ENCODE results near the gene PARL. TPM values are rescaled to one million over a fixed set of nuclear protein-coding genes. Genes with fewer than 3 reads are reported as not detected.
A peak's percentile ranks its signal among the peaks of the same experiment; 100 is the strongest.
"Not testable (repeated sequence)": the region's sequence is repeated elsewhere in the genome, so short reads cannot be mapped to it uniquely, and the experiment has no call there.

PARL gene
- total RNA-seq, 1 experiment from 2014 or later = 48.1 TPM

- no peak for DNase-seq (ENCODE audit: extremely low read depth, low read depth)
Measured at GRCh38 chr3:183906234-183906921, 21.7 kb upstream of the PARL start.

- no peak for DNase-seq (ENCODE audit: extremely low read depth, low read depth)
Measured at GRCh38 chr3:183904833-183905780, 20.4 kb upstream of the PARL start.

GRCh38 chr3:183898028-183898431 is 13.3 kb upstream of the PARL start:
- DNase-seq (ENCODE audit: extremely low read depth, low read depth) = no peak

GRCh38 chr3:183897606-183898005 is 12.9 kb upstream of the PARL start:
- no peak for DNase-seq (ENCODE audit: extremely low read depth, low read depth)

- no peak for DNase-seq (ENCODE audit: extremely low read depth, low read depth)
Measured at GRCh38 chr3:183896610-183897009, 11.9 kb upstream of the PARL start.

GRCh38 chr3:183896184-183896583 is 11.5 kb upstream of the PARL start:
- no peak for DNase-seq (ENCODE audit: extremely low read depth, low read depth)

GRCh38 chr3:183895774-183896173 is 11.1 kb upstream of the PARL start:
- no peak for DNase-seq (ENCODE audit: extremely low read depth, low read depth)

- DNase-seq (ENCODE audit: extremely low read depth, low read depth) = peak; percentile 45
Measured at GRCh38 chr3:183895296-183895695, 10.6 kb upstream of the PARL start.

GRCh38 chr3:183892610-183893214 is 8.0 kb upstream of the PARL start:
- no peak for DNase-seq (ENCODE audit: extremely low read depth, low read depth)

- DNase-seq (ENCODE audit: extremely low read depth, low read depth) = no peak
Measured at GRCh38 chr3:183885766-183886165, 1.1 kb upstream of the PARL start.

GRCh38 chr3:183884097-183884426 is 618 bp downstream of the PARL start:
- no peak for DNase-seq (ENCODE audit: extremely low read depth, low read depth)

- no peak for DNase-seq (ENCODE audit: extremely low read depth, low read depth)
Measured at GRCh38 chr3:183883291-183884096, 1.2 kb downstream of the PARL start.

- DNase-seq (ENCODE audit: extremely low read depth, low read depth) = no peak
Measured at GRCh38 chr3:183880121-183880520, 4.6 kb downstream of the PARL start.

GRCh38 chr3:183879243-183879642 is 5.4 kb downstream of the PARL start:
- DNase-seq (ENCODE audit: extremely low read depth, low read depth) = no peak

- no peak for DNase-seq (ENCODE audit: extremely low read depth, low read depth)
Measured at GRCh38 chr3:183878071-183878470, 6.6 kb downstream of the PARL start.

GRCh38 chr3:183877227-183877626 is 7.5 kb downstream of the PARL start:
- DNase-seq (ENCODE audit: extremely low read depth, low read depth) = not testable (repeated sequence)

- no peak for DNase-seq (ENCODE audit: extremely low read depth, low read depth)
Measured at GRCh38 chr3:183875411-183875810, 9.3 kb downstream of the PARL start.

- DNase-seq (ENCODE audit: extremely low read depth, low read depth) = no peak
Measured at GRCh38 chr3:183873914-183874313, 10.8 kb downstream of the PARL start.

- DNase-seq (ENCODE audit: extremely low read depth, low read depth) = no peak
Measured at GRCh38 chr3:183871541-183871940, 13.1 kb downstream of the PARL start.

GRCh38 chr3:183870563-183870962 is 14.1 kb downstream of the PARL start:
- no peak for DNase-seq (ENCODE audit: extremely low read depth, low read depth)

- DNase-seq (ENCODE audit: extremely low read depth, low read depth) = no peak
Measured at GRCh38 chr3:183868796-183869195, 15.9 kb downstream of the PARL start.
